Fibroblast of skin of scalp (primary cell): Measurements from ENCODE around the gene RESF1.
A peak's percentile ranks its signal among the peaks of the same experiment; 100 is the strongest.

Experiments used
- DNase-seq: peaks from one replicate; pipeline ENCODE4 v3.0.0-alpha.2; 2013

The RESF1 gene

GRCh38 chr12:31961137-31961536, 1.9 kb downstream of the RESF1 start:
- no peak for DNase-seq

- no peak for DNase-seq
These were observed 2.9 kb downstream of the RESF1 start for GRCh38 chr12:31962076-31962475.

- no peak for DNase-seq
These were observed 5.1 kb downstream of the RESF1 start for GRCh38 chr12:31964280-31964679.

GRCh38 chr12:31965090-31965489, 5.9 kb downstream of the RESF1 start:
- DNase-seq: no peak

GRCh38 chr12:31966558-31967205, 7.5 kb downstream of the RESF1 start:
- no peak for DNase-seq

- DNase-seq: no peak
These were observed 8.3 kb downstream of the RESF1 start for GRCh38 chr12:31967539-31967938.

GRCh38 chr12:31970199-31970598, 11.0 kb downstream of the RESF1 start:
- DNase-seq: no peak

- no peak for DNase-seq
These were observed 14.6 kb downstream of the RESF1 start for GRCh38 chr12:31973818-31974217.

GRCh38 chr12:31974673-31975072, 15.5 kb downstream of the RESF1 start:
- no peak for DNase-seq

GRCh38 chr12:31984806-31985591, 25.8 kb downstream of the RESF1 start:
- no peak for DNase-seq

GRCh38 chr12:31985832-31986231, 26.6 kb downstream of the RESF1 start:
- DNase-seq: no peak

- DNase-seq: no peak
These were observed 30.6 kb downstream of the RESF1 start for GRCh38 chr12:31989571-31990362.

- no peak for DNase-seq
These were observed 31.9 kb downstream of the RESF1 start for GRCh38 chr12:31991146-31991545.

GRCh38 chr12:31991815-31992214, 32.6 kb downstream of the RESF1 start:
- no peak for DNase-seq

- no peak for DNase-seq
These were observed 40.5 kb downstream of the RESF1 start for GRCh38 chr12:31999692-32000091.

GRCh38 chr12:32000373-32001005, 41.3 kb downstream of the RESF1 start:
- DNase-seq: no peak

- peak; percentile 35 for DNase-seq
These were observed 43.8 kb downstream of the RESF1 start for GRCh38 chr12:32002848-32003493.

GRCh38 chr12:32003654-32004053, 44.4 kb downstream of the RESF1 start:
- no peak for DNase-seq

GRCh38 chr12:32005496-32006125, 46.4 kb downstream of the RESF1 start:
- no peak for DNase-seq
